ENCODE measurements around the gene FGD2. TPM values are rescaled to one million over a fixed set of nuclear protein-coding genes. Genes with fewer than 3 reads are reported as not detected.

Gene FGD2
- total RNA-seq, 4 donors from 2014 or later, result 2.7 to 9.2 (median 5.2) TPM

GRCh38 chr6:36975231-36976006 is 30.0 kb upstream of the FGD2 start:
- TF ChIP-seq CTCF (IDR thresholded peaks at IDR 0.05), result no peak
- no peak for TF ChIP-seq POLR2A (IDR thresholded peaks at IDR 0.05)
- WGBS, 2 donors, result 87 to 93% methylated on average over 5 to 7 of the region's 7 CpGs
- intact Hi-C loops (cut with DNase I; ENCODE audit: low total_unique reads), result no loop called here
- no peak overlapping the region for H3K4me3 ChIP-seq (ENCODE audit: low read depth, poor library complexity, severe bottlenecking)
- no peak for DNase-seq (ENCODE audit: low spot score in 2 of 2)

GRCh38 chr6:36976007-36976264 is 29.5 kb upstream of the FGD2 start:
- 85 to 93% methylated on average over 4 of the region's 4 CpGs for WGBS, 2 donors
- DNase-seq (ENCODE audit: low spot score in 2 of 2), result no peak
- TF ChIP-seq CTCF (IDR thresholded peaks at IDR 0.05) (no peak), POLR2A (IDR thresholded peaks at IDR 0.05) (no peak)
- intact Hi-C loops (cut with DNase I; ENCODE audit: low total_unique reads), result no loop called here
- H3K4me3 ChIP-seq (ENCODE audit: low read depth, poor library complexity, severe bottlenecking), result no peak overlapping the region

- DNase-seq (ENCODE audit: low spot score in 2 of 2), result no peak
- WGBS, 2 donors, result 90 to 96% methylated on average over 7 of the region's 7 CpGs
- TF ChIP-seq POLR2A (IDR thresholded peaks at IDR 0.05) (no peak), CTCF (IDR thresholded peaks at IDR 0.05) (no peak)
- H3K4me3 ChIP-seq (ENCODE audit: low read depth, poor library complexity, severe bottlenecking), result no peak overlapping the region
- intact Hi-C loops (cut with DNase I; ENCODE audit: low total_unique reads), result no loop called here
Observed at GRCh38 chr6:36976509-36976908, 28.9 kb upstream of the FGD2 start.

GRCh38 chr6:36976931-36977330 is 28.5 kb upstream of the FGD2 start:
- intact Hi-C loops (cut with DNase I; ENCODE audit: low total_unique reads), result no loop called here
- DNase-seq (ENCODE audit: low spot score in 2 of 2), result no peak
- H3K4me3 ChIP-seq (ENCODE audit: low read depth, poor library complexity, severe bottlenecking), result no peak overlapping the region
- 91% methylated on average over 6 of the region's 6 CpGs for WGBS, 2 donors
- TF ChIP-seq CTCF (IDR thresholded peaks at IDR 0.05) (no peak), POLR2A (IDR thresholded peaks at IDR 0.05) (no peak)

- no peak for DNase-seq (ENCODE audit: low spot score in 2 of 2)
- intact Hi-C loops (cut with DNase I; ENCODE audit: low total_unique reads), result no loop called here
- H3K4me3 ChIP-seq (ENCODE audit: low read depth, poor library complexity, severe bottlenecking), result no peak overlapping the region
- 71 to 87% methylated on average over 16 of the region's 16 CpGs for WGBS, 2 donors
- TF ChIP-seq POLR2A (IDR thresholded peaks at IDR 0.05), result no peak
- TF ChIP-seq CTCF (IDR thresholded peaks at IDR 0.05), result no peak
Observed at GRCh38 chr6:36977470-36977941, 27.9 kb upstream of the FGD2 start.

All from lower leg skin (tissue), 4 donors.